GM19397 (cell line): ENCODE results near the gene LDLRAD3.
"Not testable (repeated sequence)": the region's sequence is repeated elsewhere in the genome, so short reads cannot be mapped to it uniquely, and the experiment has no call there.

ENCODE experiments used
- ATAC-seq: cut with Tn5 transposase; IDR thresholded peaks from one replicate; pipeline ENCODE4 v1.9.1; 2021; ENCODE audit warnings: mild to moderate bottlenecking, moderate library complexity; ENCODE audit not compliant: unreplicated experiment

Gene LDLRAD3

GRCh38 chr11:35943713-35944502 lies at the start of gene LDLRAD3:
Gene LDLRAD3 (plus strand): TSS chr11:35944062. CDS start chr11:35944099, 37 bp downstream.
- peak; percentile 81 for ATAC-seq

DNA sequence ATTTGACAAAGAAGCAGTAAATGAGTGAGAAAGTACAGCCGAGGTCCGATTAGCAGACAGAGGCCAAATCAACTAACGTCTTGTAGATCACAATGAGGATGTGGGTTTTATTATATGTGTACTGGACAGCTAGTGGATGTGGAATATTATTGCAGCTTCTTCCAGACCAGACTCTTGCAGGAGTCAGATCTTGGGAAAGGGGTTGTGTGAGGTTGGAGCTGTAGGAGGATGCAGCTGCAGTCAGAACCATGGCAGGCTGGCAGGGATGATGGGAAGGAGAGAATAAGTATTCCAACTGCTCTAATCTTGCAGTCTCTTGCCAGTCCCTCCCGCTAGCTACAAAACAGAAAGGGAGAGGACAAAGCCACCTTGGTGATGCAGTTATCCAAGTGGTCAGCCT lies 46.8 kb upstream of the LDLRAD3 start:
- no peak for ATAC-seq

- no peak for ATAC-seq
Observed at GRCh38 chr11:35902961-35903360, 40.9 kb upstream of the LDLRAD3 start.

GRCh38 chr11:35905646-35906276 lies 38.1 kb upstream of the LDLRAD3 start:
- no peak for ATAC-seq

GRCh38 chr11:35906277-35906661 lies 37.6 kb upstream of the LDLRAD3 start:
- no peak for ATAC-seq

DNA sequence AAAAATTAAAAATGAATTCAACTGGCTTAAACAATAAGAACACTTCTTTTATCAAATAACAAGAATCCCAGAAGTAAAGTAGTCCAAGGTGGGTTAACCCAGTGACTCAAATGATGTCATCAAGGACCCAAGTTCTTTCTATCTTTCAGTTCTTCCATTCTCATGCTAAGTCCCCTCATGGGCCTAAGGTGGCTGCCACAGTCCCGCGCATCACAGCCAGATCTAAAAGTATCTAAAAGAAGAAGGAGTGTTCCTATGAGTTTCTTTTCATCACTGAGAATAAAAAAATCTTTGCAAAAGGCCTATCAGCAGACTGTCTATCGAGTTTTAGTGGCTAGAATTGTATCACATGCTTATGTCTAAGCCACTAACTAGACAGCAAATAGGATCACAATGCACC lies 37.2 kb upstream of the LDLRAD3 start:
- ATAC-seq: no peak

- peak; percentile 52 for ATAC-seq
Observed at GRCh38 chr11:35907648-35908431, 36.0 kb upstream of the LDLRAD3 start.

DNA sequence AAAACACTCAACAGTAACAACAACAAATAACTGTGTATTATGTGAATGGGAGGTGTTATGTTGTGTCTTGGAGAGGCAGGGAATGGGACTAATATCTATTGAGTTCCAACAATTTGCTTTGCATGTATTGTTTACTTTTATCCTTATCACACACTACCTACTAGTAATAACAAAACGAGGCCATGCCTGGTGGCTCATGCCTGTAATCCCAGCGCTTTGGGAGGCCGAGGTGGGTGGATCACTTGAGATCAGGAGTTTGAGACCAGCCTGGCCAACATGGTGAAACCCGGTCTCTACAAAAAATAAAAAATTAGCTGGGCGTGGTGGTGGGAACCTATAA lies 35.5 kb upstream of the LDLRAD3 start:
- ATAC-seq: not testable (repeated sequence)

- ATAC-seq: no peak
Observed at GRCh38 chr11:35909511-35910265, 34.2 kb upstream of the LDLRAD3 start.

GRCh38 chr11:35911013-35911412 lies 32.8 kb upstream of the LDLRAD3 start:
- ATAC-seq: no peak

DNA sequence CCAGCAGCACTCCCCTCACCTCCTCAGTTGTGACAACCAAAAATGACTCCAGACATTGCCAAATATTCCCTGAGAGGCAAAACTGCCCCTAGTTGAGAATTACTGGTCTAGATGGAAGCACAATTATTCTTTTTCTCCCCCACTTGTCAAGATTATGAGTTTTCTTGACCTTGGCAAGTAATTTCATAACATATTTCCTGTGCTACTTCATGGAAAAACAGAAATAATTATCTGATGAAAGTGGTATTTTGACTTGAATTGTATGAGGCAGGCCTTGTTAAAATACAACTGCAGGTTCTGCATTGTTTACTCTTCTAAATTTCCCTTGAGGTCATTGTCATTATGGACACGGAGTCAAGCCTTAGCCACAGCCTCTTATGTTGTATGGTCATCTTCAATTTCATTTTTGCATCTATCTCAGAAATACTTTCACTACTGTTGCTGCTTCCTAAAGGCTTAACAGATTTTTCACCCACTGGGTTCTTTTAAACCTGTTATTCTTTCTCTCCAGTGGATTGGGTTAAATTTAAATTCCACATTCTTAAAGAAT lies 32.2 kb upstream of the LDLRAD3 start:
- ATAC-seq: no peak

GRCh38 chr11:35912436-35912835 lies 31.4 kb upstream of the LDLRAD3 start:
- ATAC-seq: not testable (repeated sequence)

DNA sequence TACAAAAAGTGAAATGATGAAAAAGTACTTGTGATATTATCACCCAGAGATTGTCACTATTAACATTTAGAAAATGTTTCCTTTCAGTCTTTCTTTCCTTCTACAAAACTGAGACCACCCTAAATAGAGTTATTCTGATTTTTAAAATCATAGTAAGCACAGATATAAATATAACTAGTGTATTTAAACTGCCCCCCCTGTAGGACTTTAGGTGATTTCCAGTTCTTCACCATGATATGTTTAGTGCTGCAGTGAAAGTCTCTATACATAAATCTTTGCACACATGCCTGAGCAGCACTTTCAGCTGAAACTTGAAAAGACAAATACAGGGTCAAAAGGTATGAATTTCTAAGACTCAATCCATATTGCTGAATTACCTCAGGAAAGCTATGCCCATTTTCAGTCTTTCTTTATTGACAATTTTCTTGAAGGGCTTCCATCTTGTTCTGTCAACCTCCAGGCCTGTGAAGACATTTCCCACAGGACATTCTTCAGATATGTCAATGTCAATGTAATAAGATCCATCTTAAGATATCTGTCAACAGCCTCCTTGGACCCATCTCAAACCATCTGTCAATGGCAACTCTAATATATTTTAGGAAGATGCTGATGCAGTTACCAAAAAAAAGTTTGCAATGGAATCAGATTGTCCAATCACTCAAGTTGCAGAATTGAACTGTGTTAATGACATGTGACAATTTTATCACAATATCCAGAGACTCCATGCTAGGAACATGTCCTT lies 30.8 kb upstream of the LDLRAD3 start:
- no peak for ATAC-seq

- no peak for ATAC-seq
Observed at GRCh38 chr11:35914816-35915215, 29.0 kb upstream of the LDLRAD3 start.

DNA sequence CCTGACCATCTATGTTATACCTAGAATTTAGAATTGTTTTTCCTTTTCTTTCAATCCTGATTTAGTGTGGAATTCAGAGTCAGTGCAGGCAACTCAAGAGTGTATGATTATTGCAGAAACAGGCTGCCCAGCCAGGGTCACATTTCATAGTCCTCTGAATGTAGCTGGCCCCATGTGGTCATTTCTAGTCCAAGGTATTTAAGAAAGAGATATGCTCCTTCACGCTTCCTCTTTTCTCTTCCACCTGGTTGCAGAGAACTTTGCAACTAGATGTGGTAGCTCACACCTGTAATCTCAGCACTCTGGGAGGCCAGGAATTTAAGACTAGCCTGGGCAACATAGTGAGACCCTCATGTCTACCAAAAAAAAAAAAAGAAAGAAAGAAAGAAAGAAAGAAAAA lies 27.6 kb upstream of the LDLRAD3 start:
- no peak for ATAC-seq

DNA sequence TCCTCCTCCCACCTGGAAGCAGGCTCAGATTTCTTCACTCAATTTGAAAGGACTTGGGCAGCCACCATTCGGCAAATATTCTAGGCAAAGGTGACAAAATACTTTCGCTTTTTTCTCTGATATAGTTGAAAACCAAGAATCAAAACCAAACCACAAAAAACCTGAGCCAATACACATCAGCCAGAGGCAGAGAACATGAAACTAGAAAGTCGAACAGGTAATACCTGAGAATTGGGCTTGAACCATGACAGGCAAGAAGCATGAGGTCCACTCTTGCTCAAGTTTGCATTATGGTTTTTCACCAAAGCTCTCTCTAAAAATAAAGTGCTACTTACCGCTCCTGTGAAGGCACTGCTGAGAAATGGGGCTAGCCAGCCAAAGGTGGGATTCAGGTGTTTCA lies 26.2 kb upstream of the LDLRAD3 start:
- no peak for ATAC-seq

DNA sequence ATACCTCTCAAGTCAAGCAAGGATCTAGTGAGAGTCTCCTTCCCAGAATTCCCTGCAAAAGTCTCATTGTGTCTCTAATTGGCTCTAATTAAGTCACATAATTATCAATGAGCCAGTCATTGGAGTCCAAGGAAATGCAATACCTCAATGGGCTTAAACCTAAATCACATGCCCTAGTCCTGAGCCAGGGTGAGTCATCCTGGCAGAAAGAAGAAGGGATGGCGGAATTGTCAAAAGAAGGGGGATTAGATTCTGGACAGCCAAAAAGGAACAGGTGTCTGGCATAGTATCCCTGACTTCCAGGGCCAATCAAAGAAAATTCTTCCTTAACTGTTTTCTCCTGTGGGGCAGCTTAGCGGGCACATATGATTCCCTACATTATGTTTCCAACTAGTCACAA lies 25.1 kb upstream of the LDLRAD3 start:
- no peak for ATAC-seq

DNA sequence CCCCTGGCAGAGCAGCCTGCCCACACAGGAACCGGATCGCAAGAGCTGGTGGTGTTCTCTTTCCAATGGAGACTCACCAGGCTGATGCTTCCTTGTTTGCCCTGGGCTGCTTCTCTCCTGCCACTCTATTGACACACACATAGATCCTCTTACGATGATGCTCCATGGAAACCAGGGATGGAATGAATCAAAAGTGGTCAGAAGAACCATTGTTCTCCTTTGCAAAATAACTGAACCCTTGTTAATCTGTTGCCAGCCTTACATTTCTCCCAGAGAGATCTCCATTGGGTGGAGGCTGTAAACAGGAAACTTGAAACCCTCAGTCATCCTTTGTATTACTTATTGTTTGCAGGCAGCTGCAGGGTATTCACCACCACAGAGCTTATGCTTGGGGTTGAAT lies 24.6 kb upstream of the LDLRAD3 start:
- no peak for ATAC-seq

DNA sequence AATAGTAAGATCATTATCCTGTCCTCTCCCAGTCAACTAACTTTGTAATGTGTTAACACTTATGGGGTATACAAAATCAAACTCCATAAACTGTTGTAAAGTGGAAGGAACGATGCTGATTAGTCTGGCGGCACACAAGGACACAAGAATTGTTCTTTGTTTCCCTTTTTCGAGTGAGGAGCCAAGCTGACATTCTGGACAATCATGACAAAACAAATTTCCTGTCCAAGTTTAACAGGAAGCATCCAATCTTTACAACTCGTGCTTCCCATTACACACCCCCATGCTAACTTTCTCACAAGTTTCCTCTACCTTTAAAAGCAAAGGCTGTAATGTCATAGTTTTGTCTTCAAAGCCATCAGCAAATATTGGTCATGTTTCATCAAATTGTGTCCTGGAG lies 20.4 kb upstream of the LDLRAD3 start:
- no peak for ATAC-seq

DNA sequence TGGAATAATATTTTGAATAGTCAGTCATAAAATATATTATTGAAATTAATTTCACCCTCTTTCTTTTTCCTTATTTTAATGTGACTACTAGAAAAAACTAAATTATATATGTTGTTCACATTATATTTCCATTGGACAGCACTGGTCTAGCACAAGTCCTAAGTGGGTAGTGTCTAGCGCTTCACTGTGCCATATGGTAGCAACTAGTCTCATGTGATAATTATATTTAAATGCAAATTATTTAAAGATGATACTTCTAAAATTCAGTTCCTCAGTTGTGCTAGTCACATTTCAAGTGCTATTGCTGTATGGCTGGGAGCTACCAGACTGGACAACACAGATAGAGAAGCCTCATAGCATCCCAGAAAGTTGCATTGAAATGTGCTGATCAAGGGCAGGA lies 19.1 kb upstream of the LDLRAD3 start:
- no peak for ATAC-seq
